ENCODE results near the gene MYO3B.

The MYO3B gene

GRCh38 chr2:170181602-170182001 is 3.7 kb downstream of the MYO3B start:
- no peaks in the 10 kb centered on the region for H3K9me2 ChIP-seq (replicated peaks; ENCODE audit: control insufficient read depth, low read length)
- H3F3A ChIP-seq (ENCODE audit: control insufficient read depth, insufficient read depth), result no peaks in the 10 kb centered on the region
- H3K4me3 ChIP-seq (ENCODE audit: low read length), result no peak overlapping the region
- H3K36me3 ChIP-seq (ENCODE audit: control insufficient read depth, low read length), result peaks cover 3% of the 10 kb centered on the region; the same call in 1 of the 2 replicates
- no peaks in the 10 kb centered on the region for H3K79me2 ChIP-seq (ENCODE audit: control insufficient read depth, low read length)
- TF ChIP-seq EZH2phosphoT487 (IDR thresholded peaks at IDR 0.05; ENCODE audit: borderline replicate concordance, low read length), result no peak
- TF ChIP-seq CTCF (IDR thresholded peaks at IDR 0.05; ENCODE audit: low read depth, low read length, poor library complexity, severe bottlenecking), result no peak
- H3K4me2 ChIP-seq (ENCODE audit: low read length), result peak overlapping the region; percentile 74; the same call in 1 of the 2 replicates
- H3K9me3 ChIP-seq (ENCODE audit: control insufficient read depth, insufficient read depth, low read length), result peaks cover 11% of the 10 kb centered on the region
- no peak overlapping the region for H3K27ac ChIP-seq (ENCODE audit: low read depth, low read length)
- H3K4me1 ChIP-seq (ENCODE audit: control insufficient read depth, low read length), result peaks cover 40% of the 10 kb centered on the region
- H3K27me3 ChIP-seq (ENCODE audit: control insufficient read depth, low read length), result no peaks in the 10 kb centered on the region
- no peaks in the 10 kb centered on the region for H4K20me1 ChIP-seq (ENCODE audit: control insufficient read depth, insufficient read depth, low read depth, low read length)

- no peak for TF ChIP-seq EZH2phosphoT487 (IDR thresholded peaks at IDR 0.05; ENCODE audit: borderline replicate concordance, low read length)
- TF ChIP-seq CTCF (IDR thresholded peaks at IDR 0.05; ENCODE audit: low read depth, low read length, poor library complexity, severe bottlenecking), result no peak
- Histone ChIP-seq H3K27me3 (ENCODE audit: control insufficient read depth, low read length) (no peaks in the 10 kb centered on the region), H3K4me2 (ENCODE audit: low read length) (no peak overlapping the region), H3K36me3 (ENCODE audit: control insufficient read depth, low read length) (peaks cover 3% of the 10 kb centered on the region; the same call in 1 of the 2 replicates), H3K9me2 (replicated peaks; ENCODE audit: control insufficient read depth, low read length) (no peaks in the 10 kb centered on the region), H3K9me3 (ENCODE audit: control insufficient read depth, insufficient read depth, low read length) (peaks cover 11% of the 10 kb centered on the region), H4K20me1 (ENCODE audit: control insufficient read depth, insufficient read depth, low read depth, low read length) (no peaks in the 10 kb centered on the region), H3K79me2 (ENCODE audit: control insufficient read depth, low read length) (no peaks in the 10 kb centered on the region), H3K4me1 (ENCODE audit: control insufficient read depth, low read length) (peaks cover 10% of the 10 kb centered on the region), H3F3A (ENCODE audit: control insufficient read depth, insufficient read depth) (no peaks in the 10 kb centered on the region), H3K4me3 (ENCODE audit: low read length) (no peak overlapping the region), H3K27ac (ENCODE audit: low read depth, low read length) (no peak overlapping the region)
Measured at GRCh38 chr2:170185319-170185718, 7.4 kb downstream of the MYO3B start.

GRCh38 chr2:170189757-170190156 is 11.8 kb downstream of the MYO3B start:
- no peak for TF ChIP-seq CTCF (IDR thresholded peaks at IDR 0.05; ENCODE audit: low read depth, low read length, poor library complexity, severe bottlenecking)
- no peak for TF ChIP-seq EZH2phosphoT487 (IDR thresholded peaks at IDR 0.05; ENCODE audit: borderline replicate concordance, low read length)
- Histone ChIP-seq H3K4me1 (ENCODE audit: control insufficient read depth, low read length) (no peaks in the 10 kb centered on the region), H3K4me2 (ENCODE audit: low read length) (no peak overlapping the region), H4K20me1 (ENCODE audit: control insufficient read depth, insufficient read depth, low read depth, low read length) (no peaks in the 10 kb centered on the region), H3K36me3 (ENCODE audit: control insufficient read depth, low read length) (peaks cover 3% of the 10 kb centered on the region; the same call in 1 of the 2 replicates), H3K9me2 (replicated peaks; ENCODE audit: control insufficient read depth, low read length) (no peaks in the 10 kb centered on the region), H3K79me2 (ENCODE audit: control insufficient read depth, low read length) (no peaks in the 10 kb centered on the region), H3F3A (ENCODE audit: control insufficient read depth, insufficient read depth) (no peaks in the 10 kb centered on the region), H3K9me3 (ENCODE audit: control insufficient read depth, insufficient read depth, low read length) (peaks cover 11% of the 10 kb centered on the region), H3K27ac (ENCODE audit: low read depth, low read length) (no peak overlapping the region), H3K27me3 (ENCODE audit: control insufficient read depth, low read length) (no peaks in the 10 kb centered on the region), H3K4me3 (ENCODE audit: low read length) (no peak overlapping the region)

Measured in DOHH2 (cell line).